NCI-H1930 (cell line): ENCODE measurements around the gene EFNB1.

Experiments used
- DNase-seq, 2 experiments: peaks; one replicate each; lab custom pipeline; 2025; lab: John Stamatoyannopoulos, UW

The EFNB1 gene

GRCh38 chrX:68827848-68828624, 785 bp upstream of the EFNB1 start:
- peak in 1 of 2 experiments; percentile 12 for DNase-seq

- DNase-seq: no peak
These were observed 979 bp downstream of the EFNB1 start for GRCh38 chrX:68829582-68830418.

- DNase-seq: no peak
These were observed 1.9 kb downstream of the EFNB1 start for GRCh38 chrX:68830419-68831404.

GRCh38 chrX:68831405-68832100, 2.7 kb downstream of the EFNB1 start:
- no peak for DNase-seq

GRCh38 chrX:68832101-68832416, 3.2 kb downstream of the EFNB1 start:
- DNase-seq: no peak

- no peak for DNase-seq
These were observed 4.0 kb downstream of the EFNB1 start for GRCh38 chrX:68832516-68833447.

- no peak for DNase-seq
These were observed 4.6 kb downstream of the EFNB1 start for GRCh38 chrX:68833448-68833805.

GRCh38 chrX:68833855-68834331, 5.1 kb downstream of the EFNB1 start:
- DNase-seq: no peak

- DNase-seq: no peak
These were observed 5.7 kb downstream of the EFNB1 start for GRCh38 chrX:68834371-68835103.

- no peak for DNase-seq
These were observed 6.3 kb downstream of the EFNB1 start for GRCh38 chrX:68835104-68835442.

GRCh38 chrX:68835468-68835867, 6.6 kb downstream of the EFNB1 start:
- no peak for DNase-seq

GRCh38 chrX:68837119-68837518, 8.3 kb downstream of the EFNB1 start:
- DNase-seq: no peak

GRCh38 chrX:68838571-68838910, 9.7 kb downstream of the EFNB1 start:
- no peak for DNase-seq

- no peak for DNase-seq
These were observed 10.9 kb downstream of the EFNB1 start for GRCh38 chrX:68839771-68840170.

- DNase-seq: no peak
These were observed 11.4 kb downstream of the EFNB1 start for GRCh38 chrX:68840256-68840655.

- no peak for DNase-seq
These were observed 12.6 kb downstream of the EFNB1 start for GRCh38 chrX:68841251-68842049.

GRCh38 chrX:68842351-68842750, 13.5 kb downstream of the EFNB1 start:
- DNase-seq: no peak

GRCh38 chrX:68842781-68843581, 14.2 kb downstream of the EFNB1 start:
- no peak for DNase-seq
